Measurements from ENCODE around the gene ISY1.

DNA sequence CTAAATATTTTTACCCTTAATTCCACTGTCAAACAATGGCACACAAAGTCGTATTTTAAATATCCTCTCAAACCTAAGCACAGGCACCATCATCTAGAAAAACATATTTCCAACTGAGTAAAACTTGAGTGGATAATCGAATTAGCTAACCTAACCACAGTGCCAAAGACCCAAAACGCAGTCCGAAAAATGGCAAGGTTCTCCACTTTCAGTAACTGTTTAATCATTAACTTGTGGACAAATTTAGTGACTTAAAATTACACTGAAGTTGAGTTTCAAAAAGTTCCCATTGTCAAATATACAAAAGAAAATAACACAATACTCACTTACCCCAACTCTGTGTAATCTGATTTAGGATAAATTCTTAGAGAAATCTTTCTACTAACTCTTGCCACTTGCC lies 12.9 kb upstream of the ISY1 start:
- TF ChIP-seq, protein P1, sequence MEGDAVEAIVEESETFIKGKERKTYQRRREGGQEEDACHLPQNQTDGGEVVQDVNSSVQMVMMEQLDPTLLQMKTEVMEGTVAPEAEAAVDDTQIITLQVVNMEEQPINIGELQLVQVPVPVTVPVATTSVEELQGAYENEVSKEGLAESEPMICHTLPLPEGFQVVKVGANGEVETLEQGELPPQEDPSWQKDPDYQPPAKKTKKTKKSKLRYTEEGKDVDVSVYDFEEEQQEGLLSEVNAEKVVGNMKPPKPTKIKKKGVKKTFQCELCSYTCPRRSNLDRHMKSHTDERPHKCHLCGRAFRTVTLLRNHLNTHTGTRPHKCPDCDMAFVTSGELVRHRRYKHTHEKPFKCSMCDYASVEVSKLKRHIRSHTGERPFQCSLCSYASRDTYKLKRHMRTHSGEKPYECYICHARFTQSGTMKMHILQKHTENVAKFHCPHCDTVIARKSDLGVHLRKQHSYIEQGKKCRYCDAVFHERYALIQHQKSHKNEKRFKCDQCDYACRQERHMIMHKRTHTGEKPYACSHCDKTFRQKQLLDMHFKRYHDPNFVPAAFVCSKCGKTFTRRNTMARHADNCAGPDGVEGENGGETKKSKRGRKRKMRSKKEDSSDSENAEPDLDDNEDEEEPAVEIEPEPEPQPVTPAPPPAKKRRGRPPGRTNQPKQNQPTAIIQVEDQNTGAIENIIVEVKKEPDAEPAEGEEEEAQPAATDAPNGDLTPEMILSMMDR (IDR thresholded peaks at IDR 0.05) = no peak
- TF ChIP-seq POLR2A (IDR thresholded peaks at IDR 0.05) (no peak), POLR2AphosphoS5 (IDR thresholded peaks at IDR 0.05) (no peak), EP300 (IDR thresholded peaks at IDR 0.05) (no peak)
